Fibroblast of peridontal ligament (primary cell): ENCODE measurements around the gene MCMBP.
"Not testable (repeated sequence)": the region's sequence is repeated elsewhere in the genome, so short reads cannot be mapped to it uniquely, and the experiment has no call there.

Source experiments
- DNase-seq: peaks from one replicate; pipeline ENCODE4 v3.0.0-alpha.2; 2010; ENCODE audit errors: extremely low read depth

The MCMBP gene

GRCh38 chr10:119878524-119878923 lies 5.9 kb upstream of the MCMBP start:
- DNase-seq: no peak

GRCh38 chr10:119872860-119873681 lies 428 bp upstream of the MCMBP start:
- peak; percentile 73 for DNase-seq

GRCh38 chr10:119871881-119872609 lies 598 bp downstream of the MCMBP start:
- no peak for DNase-seq

- not testable (repeated sequence) for DNase-seq
Observed at GRCh38 chr10:119869398-119869797, 3.2 kb downstream of the MCMBP start.

- DNase-seq: no peak
Observed at GRCh38 chr10:119867317-119867716, 5.3 kb downstream of the MCMBP start.

- DNase-seq: no peak
Observed at GRCh38 chr10:119865699-119866240, 6.9 kb downstream of the MCMBP start.

- no peak for DNase-seq
Observed at GRCh38 chr10:119863951-119864565, 8.6 kb downstream of the MCMBP start.

GRCh38 chr10:119862524-119862923 lies 10.1 kb downstream of the MCMBP start:
- no peak for DNase-seq

GRCh38 chr10:119860866-119861607 lies 11.6 kb downstream of the MCMBP start:
- DNase-seq: peak; percentile 58

GRCh38 chr10:119859420-119860258 lies 13.0 kb downstream of the MCMBP start:
- peak; percentile 79 for DNase-seq

- DNase-seq: no peak
Observed at GRCh38 chr10:119858063-119858462, 14.6 kb downstream of the MCMBP start.

GRCh38 chr10:119853574-119853973 lies 19.1 kb downstream of the MCMBP start:
- peak; percentile 35 for DNase-seq

GRCh38 chr10:119852822-119853221 lies 19.8 kb downstream of the MCMBP start:
- DNase-seq: no peak

- DNase-seq: no peak
Observed at GRCh38 chr10:119852277-119852676, 20.4 kb downstream of the MCMBP start.

- DNase-seq: no peak
Observed at GRCh38 chr10:119849944-119850343, 22.7 kb downstream of the MCMBP start.

GRCh38 chr10:119849031-119849789 lies 23.4 kb downstream of the MCMBP start:
- peak; percentile 56 for DNase-seq

- no peak for DNase-seq
Observed at GRCh38 chr10:119845656-119846055, 27.0 kb downstream of the MCMBP start.

GRCh38 chr10:119834188-119834587 lies 38.5 kb downstream of the MCMBP start:
- DNase-seq: no peak

- no peak for DNase-seq
Observed at GRCh38 chr10:119832951-119833350, 39.7 kb downstream of the MCMBP start.

GRCh38 chr10:119831656-119832055 lies 41.0 kb downstream of the MCMBP start:
- no peak for DNase-seq
